ENCODE data around the gene ROCK2.
A peak's percentile ranks its signal among the peaks of the same experiment; 100 is the strongest.

Gene ROCK2

DNA sequence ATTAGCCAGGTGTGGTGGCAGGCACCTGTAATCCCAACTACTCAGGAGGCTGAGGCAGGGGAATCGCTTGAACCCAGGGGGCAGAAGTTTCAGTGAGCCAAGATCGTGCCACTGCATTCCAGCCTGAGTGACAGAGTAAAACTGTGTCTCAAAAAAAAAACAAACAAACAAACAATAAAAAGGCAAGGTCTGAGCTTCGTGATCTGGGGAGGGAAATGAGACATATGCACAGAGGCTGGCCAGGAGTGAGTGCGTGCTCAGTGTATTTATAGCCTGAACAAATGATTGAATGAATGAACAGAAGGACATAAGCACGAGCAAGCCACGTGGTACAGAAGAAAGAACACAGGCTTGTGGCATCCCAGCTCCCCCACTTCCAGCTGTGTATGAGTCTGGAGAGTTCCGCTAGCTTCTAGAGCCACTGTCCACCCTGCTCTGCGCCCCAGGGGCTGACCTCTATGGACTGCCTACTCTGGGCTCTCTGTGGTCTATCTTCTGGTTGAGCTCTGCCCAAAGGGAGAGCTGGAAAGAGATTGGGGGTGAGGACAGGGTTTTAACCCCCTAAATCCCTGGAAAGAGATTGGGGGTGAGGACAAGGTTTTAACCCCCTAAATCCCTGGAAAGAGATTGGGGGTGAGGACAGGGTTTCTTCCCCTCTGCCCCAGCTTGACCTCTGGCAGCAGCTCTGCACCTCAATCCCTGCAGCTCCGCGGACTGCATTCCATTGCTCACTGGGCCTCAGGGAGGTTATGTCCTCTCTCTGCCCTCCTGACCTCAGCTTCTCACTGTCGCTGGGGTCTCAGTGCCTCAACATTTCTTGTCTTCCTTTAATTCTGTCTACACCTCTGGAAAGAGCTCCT lies 11.0 kb upstream of the ROCK2 start:
- Mint-ChIP-seq H3K4me3 (no peak overlapping the region), H3K9me3 (no peaks in the 10 kb centered on the region), H3K4me1 (ENCODE audit: low read depth) (no peaks in the 10 kb centered on the region), H3K27ac (no peak overlapping the region), H3K36me3 (ENCODE audit: low read depth) (no peaks in the 10 kb centered on the region), H3K27me3 (ENCODE audit: low read depth) (peaks cover 18% of the 10 kb centered on the region)

DNA sequence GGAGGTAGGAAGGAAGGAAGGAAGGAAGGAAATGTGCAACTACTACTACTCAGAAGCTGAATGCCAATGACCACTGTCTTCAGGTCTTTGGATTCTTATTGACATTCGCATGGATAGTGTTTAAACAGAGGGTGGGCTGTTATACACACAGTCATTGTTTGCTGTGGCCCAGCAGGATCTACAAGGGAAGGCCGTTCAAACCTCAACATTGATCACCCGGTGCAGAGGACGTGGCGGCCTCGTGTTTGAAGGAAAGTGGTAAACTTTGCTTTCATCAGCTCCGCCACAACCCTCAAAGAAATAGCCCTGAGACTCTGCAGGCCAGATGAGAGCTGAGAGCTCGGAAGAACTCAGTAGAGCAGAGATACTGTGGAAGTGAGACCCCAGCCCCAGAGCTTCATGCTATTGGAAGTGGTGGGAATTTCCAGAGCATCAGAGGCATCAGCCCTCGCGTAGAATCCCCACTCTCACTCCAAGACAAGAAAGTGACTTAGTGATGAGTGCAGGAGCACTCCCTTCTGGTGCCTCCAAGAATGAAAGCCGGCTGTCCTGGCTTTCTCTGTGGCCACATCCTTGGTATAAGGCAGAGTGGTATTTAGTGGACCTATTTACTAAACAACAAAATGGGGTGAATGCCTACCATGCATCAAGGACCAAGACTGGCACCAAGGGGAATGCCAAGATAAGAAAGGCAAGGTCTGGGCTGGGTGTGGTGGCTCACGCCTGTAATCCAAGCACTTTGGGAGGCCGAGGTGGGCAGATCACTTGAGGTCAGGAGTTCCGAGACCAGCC lies 10.1 kb upstream of the ROCK2 start:
- no peak overlapping the region for H3K4me3 Mint-ChIP-seq
- H3K9me3 Mint-ChIP-seq: no peaks in the 10 kb centered on the region
- peaks cover 24% of the 10 kb centered on the region for H3K27me3 Mint-ChIP-seq (ENCODE audit: low read depth)
- H3K4me1 Mint-ChIP-seq (ENCODE audit: low read depth): no peaks in the 10 kb centered on the region
- H3K27ac Mint-ChIP-seq: no peak overlapping the region
- no peaks in the 10 kb centered on the region for H3K36me3 Mint-ChIP-seq (ENCODE audit: low read depth)

DNA sequence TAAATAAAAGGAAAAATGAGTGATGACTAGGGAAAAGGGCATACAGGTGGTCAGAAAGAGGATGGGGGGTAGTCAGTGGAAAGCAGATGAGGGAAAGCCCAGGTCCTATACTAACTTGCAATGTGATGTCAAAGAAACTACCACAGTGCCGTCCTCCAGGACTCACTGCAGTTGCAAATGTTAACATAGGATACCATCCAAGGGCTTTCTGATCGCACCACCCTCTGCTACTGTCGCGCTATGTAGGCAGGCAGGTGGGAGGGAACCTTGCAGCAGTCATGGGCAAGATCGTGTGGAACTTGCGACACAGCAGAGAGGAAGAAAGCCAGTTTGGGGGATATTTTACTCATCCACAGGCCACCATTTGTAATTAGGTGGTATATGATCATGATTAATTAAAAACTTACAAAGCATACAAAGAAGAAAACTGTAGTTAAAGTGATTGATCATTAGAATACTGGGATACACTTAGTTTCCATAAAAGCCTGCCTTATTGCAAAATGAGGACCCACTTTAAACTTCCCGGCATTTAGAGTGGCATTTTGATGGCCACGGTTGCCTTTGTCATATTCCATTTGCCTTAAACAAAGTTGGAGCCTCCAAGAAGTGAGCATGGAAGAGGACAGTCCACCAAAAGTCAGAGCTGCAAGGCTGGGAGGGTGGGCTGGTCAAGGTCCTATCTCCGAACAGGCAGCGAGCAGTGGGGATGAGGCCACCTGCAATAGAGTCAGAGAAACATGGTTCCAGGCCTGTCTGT lies 8.5 kb upstream of the ROCK2 start:
- Mint-ChIP-seq H3K4me3 (no peak overlapping the region), H3K4me1 (ENCODE audit: low read depth) (no peaks in the 10 kb centered on the region), H3K27me3 (ENCODE audit: low read depth) (peaks cover 34% of the 10 kb centered on the region), H3K9me3 (no peaks in the 10 kb centered on the region), H3K36me3 (ENCODE audit: low read depth) (no peaks in the 10 kb centered on the region), H3K27ac (no peak overlapping the region)

DNA sequence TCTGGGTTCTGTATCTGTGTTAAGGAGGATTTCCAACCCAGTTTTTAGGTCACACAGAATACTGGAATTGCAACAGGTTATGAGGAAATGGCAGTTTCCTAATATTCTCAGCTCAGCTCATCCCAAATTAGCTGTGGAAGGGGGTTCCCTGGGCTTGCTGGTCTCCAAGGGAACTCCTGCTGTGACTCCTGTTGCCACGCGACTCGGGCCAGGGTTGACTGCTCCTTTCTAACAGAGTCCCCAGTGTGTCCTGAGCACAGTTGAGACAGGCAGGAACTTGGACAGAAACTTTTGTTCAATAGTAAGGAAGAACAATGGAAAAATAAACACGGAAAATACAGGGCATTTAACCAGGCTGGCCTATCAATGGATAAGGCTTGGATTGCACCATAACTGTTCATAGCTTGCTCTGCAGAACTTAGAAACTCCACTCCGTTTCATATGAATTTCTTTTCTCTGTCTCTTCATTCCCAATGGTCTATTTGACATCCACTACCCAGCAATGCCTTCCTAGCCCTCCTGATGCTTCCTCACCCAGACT lies 3.8 kb upstream of the ROCK2 start:
- H3K27me3 Mint-ChIP-seq (ENCODE audit: low read depth): peaks cover 26% of the 10 kb centered on the region
- no peak overlapping the region for H3K27ac Mint-ChIP-seq
- H3K36me3 Mint-ChIP-seq (ENCODE audit: low read depth): peaks cover 2% of the 10 kb centered on the region
- H3K4me3 Mint-ChIP-seq: no peak overlapping the region
- no peaks in the 10 kb centered on the region for H3K9me3 Mint-ChIP-seq
- peaks cover 6% of the 10 kb centered on the region for H3K4me1 Mint-ChIP-seq (ENCODE audit: low read depth)

DNA sequence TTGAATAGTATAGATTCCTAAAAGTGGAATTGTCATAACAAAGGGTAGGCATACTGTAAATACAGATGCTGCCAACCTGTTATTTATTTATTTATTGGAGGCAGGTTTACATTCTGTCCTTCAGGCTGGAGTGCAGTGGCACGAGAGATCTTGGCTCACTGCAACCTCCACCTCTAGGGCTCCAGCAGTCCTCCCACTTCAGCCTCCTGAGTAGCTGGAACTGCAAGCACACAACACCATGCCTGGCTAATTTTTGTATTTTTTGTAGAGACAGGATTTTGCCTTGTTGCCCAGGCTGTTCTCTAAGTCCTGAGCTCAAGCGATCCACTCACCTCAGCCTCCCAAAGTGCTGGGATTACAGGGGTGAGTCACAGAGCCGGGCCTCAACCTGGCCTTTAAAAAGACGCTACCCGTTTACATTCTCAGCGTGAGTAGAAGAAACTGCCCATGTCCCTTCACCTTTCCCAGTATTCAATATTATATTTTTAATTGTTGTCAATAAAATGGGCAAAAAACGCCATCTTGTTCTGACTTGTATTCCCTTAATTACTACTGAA lies 3.0 kb upstream of the ROCK2 start:
- Mint-ChIP-seq H3K27ac (no peak overlapping the region), H3K9me3 (no peaks in the 10 kb centered on the region), H3K4me1 (ENCODE audit: low read depth) (peaks cover 14% of the 10 kb centered on the region), H3K27me3 (ENCODE audit: low read depth) (peaks cover 24% of the 10 kb centered on the region), H3K4me3 (no peak overlapping the region), H3K36me3 (ENCODE audit: low read depth) (peaks cover 3% of the 10 kb centered on the region)

DNA sequence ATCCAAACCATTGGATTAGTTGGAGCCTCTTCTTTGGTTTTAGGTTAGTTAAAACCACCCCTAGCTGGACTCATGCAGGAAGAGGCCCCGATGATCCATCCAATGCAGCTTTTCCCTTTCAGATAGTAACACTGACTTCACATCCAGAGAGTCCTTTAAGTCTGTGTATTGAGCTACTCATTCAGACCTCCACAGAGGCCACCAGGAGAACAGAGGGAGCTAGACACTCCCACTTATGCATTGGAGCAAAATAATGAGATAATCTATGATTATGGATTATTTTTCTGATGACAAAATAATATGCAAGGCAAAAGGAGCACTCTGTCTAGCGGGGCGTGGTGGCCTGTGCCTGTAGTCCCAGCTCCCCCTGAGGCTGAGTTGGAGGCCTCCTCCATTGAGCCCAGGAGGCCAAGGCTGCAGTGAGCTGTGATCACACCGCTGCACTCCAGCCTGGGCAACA lies 1.6 kb upstream of the ROCK2 start:
- Mint-ChIP-seq H3K27ac (no peak overlapping the region), H3K9me3 (no peaks in the 10 kb centered on the region), H3K4me3 (no peak overlapping the region)

DNA sequence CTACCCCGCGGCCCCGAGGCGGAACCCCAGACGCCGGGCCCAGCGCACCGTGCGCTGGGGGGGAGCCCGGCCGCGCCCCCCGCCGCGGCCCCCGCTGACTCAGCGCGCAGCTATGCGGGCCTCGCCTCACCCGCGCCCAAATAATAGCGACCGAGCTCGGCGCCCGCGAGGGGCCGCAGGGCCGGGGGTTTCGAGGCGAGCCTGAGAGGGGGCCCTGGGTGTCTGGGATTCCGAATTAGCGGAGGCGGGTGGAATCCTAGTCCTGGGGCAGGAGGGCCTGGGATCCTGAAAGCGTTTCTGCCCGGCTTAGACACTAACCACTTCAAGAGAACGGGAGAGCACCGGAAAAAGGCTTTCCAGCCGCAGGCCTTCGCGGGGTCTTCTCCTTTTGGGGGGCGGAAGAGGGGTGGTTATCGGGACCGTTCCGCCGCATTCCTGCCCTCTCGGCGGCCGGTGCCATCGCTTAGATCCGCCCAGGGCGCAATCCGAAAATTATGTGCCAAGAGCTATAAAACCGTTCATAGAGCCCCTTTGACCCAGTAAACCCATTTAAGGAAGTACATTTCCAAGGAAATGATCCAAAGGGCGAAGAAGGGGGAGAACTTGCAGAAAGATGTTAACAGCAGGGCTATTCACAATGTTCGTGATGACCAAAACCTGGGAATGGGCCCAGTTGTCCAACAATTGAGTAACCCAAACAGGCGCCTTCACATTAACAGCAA lies 681 bp upstream of the ROCK2 start:
- H3K4me1 Mint-ChIP-seq (ENCODE audit: low read depth): peaks cover 17% of the 10 kb centered on the region
- peak overlapping the region; percentile 78 for H3K4me3 Mint-ChIP-seq
- H3K27me3 Mint-ChIP-seq (ENCODE audit: low read depth): peaks cover 13% of the 10 kb centered on the region
- no peaks in the 10 kb centered on the region for H3K9me3 Mint-ChIP-seq
- peaks cover 4% of the 10 kb centered on the region for H3K36me3 Mint-ChIP-seq (ENCODE audit: low read depth)
- peak overlapping the region; percentile 55 for H3K27ac Mint-ChIP-seq

More for the DNA sequence above, 1.6 kb upstream of the ROCK2 start:
- Mint-ChIP-seq H3K27me3 (ENCODE audit: low read depth) (peaks cover 18% of the 10 kb centered on the region), H3K4me1 (ENCODE audit: low read depth) (peaks cover 17% of the 10 kb centered on the region), H3K36me3 (ENCODE audit: low read depth) (peaks cover 4% of the 10 kb centered on the region)

DNA sequence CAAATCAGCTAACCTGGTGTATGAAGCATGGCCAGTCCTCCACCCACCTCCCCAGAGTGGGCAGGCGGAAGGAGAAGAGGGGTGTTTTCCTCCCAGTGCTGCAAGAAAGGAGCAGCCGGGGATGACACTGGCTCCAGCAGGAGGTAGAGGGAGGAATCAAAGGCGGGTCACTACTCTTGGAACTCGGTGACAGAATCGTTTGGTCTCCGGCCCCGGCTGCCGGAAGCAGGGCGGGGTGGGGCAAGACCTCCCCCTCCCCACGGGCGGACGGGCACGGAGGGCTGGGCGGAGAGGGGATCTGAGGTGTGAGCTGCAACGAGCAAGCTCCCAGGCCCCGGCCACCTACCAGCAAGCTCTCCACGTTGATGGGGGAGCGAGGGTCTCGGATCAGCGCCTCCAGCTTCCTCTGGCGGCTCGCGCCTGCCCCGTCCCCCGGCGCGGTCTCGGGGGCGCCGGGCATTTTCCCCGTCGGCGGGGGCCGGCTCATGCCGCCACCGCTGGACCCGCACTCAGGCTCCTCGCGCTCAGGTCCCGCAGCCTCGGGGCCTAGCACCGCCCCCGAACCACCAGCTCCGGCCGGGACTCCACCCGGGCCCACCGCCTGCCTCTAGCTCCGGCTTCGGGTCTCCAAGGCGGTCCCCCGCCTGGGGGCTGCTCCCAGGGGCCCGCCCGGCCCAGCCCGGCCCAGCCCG lies 640 bp downstream of the ROCK2 start:
- peak overlapping the region; percentile 90 for H3K27ac Mint-ChIP-seq
- peak overlapping the region; percentile 97 for H3K4me3 Mint-ChIP-seq
- H3K9me3 Mint-ChIP-seq: no peaks in the 10 kb centered on the region
- H3K4me1 Mint-ChIP-seq (ENCODE audit: low read depth): peaks cover 17% of the 10 kb centered on the region
- peaks cover 4% of the 10 kb centered on the region for H3K27me3 Mint-ChIP-seq (ENCODE audit: low read depth)
- peaks cover 4% of the 10 kb centered on the region for H3K36me3 Mint-ChIP-seq (ENCODE audit: low read depth)

DNA sequence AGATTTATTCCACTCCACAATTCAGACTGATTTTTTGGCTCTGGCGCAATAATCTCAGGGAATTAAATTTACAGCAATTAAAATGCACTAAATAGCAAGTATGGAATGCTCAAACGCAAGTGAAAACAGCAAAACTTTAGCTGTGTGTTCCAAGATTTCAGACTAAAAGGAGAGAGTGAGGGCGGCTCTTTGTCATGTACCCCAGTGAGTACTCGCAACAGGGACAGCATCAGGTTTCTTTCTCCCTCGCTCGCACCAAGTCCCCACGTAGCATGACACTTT lies 1.1 kb downstream of the ROCK2 start:
- Mint-ChIP-seq H3K9me3 (no peaks in the 10 kb centered on the region), H3K4me3 (peak overlapping the region; percentile 97), H3K27ac (peak overlapping the region; percentile 90), H3K36me3 (ENCODE audit: low read depth) (peaks cover 4% of the 10 kb centered on the region), H3K27me3 (ENCODE audit: low read depth) (no peaks in the 10 kb centered on the region), H3K4me1 (ENCODE audit: low read depth) (peaks cover 17% of the 10 kb centered on the region)

DNA sequence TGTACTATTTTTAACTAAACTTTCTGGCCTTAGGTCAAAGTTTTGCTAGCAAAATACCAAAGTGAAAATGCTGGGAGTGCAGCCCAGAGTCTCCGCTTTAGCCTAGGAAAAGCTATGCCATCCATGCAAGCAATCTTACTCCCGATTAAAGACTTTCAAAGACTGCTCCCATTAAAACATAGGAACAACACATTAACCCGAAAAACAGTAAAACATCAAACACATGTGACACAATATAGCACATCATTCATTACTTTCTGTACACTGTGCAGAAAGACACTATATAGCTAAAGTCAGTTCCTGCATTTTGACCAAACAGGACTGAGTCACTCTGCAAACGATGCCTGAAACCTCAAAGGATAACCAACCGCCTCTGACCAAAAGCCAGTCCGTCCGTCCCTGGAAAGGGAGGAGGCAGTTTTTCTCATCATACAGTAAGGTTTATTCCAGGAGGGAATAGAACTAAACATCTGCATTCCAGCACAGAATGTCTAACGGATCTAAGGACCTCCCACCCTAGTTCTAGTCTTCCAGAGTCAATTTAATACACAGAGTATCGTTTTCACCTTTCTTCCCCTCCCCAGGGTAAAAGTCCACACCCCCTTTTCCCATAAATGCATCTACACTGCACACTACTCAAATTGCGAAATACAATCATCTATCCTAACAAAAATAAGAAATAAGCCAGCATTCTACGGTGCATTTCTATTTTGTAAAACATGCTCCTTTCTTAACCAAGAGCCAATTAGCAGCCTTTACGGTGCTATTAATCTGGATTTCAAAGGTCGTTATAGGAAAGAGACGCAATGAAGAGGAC lies 1.7 kb downstream of the ROCK2 start:
- peaks cover 17% of the 10 kb centered on the region for H3K4me1 Mint-ChIP-seq (ENCODE audit: low read depth)
- H3K27me3 Mint-ChIP-seq (ENCODE audit: low read depth): no peaks in the 10 kb centered on the region
- peak overlapping the region; percentile 90 for H3K27ac Mint-ChIP-seq
- H3K4me3 Mint-ChIP-seq: peak overlapping the region; percentile 97
- peaks cover 4% of the 10 kb centered on the region for H3K36me3 Mint-ChIP-seq (ENCODE audit: low read depth)
- no peaks in the 10 kb centered on the region for H3K9me3 Mint-ChIP-seq

DNA sequence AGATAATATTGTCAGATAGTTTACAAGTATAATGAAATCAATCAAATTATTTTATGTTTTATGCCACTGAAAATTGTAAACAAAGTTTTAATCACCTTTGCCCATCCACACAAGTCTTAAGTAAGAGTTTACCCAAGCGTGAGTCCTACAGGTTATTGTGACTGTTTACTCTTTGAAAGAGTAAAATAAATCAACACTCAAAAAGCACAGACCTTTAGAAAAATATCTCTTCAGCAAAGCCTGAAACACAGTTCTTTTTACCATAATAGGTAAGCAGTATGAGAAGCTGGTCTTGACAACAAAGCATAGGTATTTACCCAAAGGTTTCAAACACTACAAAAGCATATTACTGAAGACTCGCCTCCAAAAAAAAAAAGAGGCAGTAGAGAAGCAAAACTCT lies 3.7 kb downstream of the ROCK2 start:
- Mint-ChIP-seq H3K27me3 (ENCODE audit: low read depth) (no peaks in the 10 kb centered on the region), H3K27ac (no peak overlapping the region), H3K9me3 (no peaks in the 10 kb centered on the region), H3K4me3 (no peak overlapping the region), H3K36me3 (ENCODE audit: low read depth) (peaks cover 5% of the 10 kb centered on the region), H3K4me1 (ENCODE audit: low read depth) (peaks cover 17% of the 10 kb centered on the region)

DNA sequence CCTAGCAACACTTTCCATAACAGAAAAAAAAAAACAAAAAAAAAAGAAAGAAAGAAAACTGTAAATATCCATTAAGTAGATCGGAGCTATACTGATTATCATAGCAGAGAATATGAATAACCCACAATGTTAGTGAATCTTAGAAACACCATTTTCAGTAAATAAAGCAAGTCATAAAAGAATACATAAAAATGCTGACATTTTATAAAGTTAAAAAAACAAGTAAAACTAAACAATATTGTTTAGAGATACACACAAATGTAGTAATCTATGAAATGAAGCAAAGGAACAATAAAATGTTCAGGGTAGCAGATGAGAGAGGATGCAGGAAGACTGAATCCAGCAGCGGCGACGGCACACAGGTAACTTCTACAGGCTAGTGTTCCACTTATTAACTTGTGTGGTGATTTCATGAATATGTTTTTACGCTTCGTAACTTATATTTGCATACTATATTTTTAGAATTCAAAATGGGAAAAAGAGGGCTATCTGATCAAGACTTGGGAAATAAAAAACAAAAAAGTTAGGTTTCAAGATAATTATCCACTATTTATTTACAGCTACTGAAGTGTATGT lies 4.8 kb downstream of the ROCK2 start:
- Mint-ChIP-seq H3K27me3 (ENCODE audit: low read depth) (no peaks in the 10 kb centered on the region), H3K27ac (no peak overlapping the region), H3K9me3 (no peaks in the 10 kb centered on the region), H3K4me1 (ENCODE audit: low read depth) (peaks cover 14% of the 10 kb centered on the region), H3K36me3 (ENCODE audit: low read depth) (peaks cover 5% of the 10 kb centered on the region), H3K4me3 (no peak overlapping the region)
